ENCODE measurements around the gene ARHGAP4.
A peak's percentile ranks its signal among the peaks of the same experiment; 100 is the strongest.

Gene ARHGAP4

DNA sequence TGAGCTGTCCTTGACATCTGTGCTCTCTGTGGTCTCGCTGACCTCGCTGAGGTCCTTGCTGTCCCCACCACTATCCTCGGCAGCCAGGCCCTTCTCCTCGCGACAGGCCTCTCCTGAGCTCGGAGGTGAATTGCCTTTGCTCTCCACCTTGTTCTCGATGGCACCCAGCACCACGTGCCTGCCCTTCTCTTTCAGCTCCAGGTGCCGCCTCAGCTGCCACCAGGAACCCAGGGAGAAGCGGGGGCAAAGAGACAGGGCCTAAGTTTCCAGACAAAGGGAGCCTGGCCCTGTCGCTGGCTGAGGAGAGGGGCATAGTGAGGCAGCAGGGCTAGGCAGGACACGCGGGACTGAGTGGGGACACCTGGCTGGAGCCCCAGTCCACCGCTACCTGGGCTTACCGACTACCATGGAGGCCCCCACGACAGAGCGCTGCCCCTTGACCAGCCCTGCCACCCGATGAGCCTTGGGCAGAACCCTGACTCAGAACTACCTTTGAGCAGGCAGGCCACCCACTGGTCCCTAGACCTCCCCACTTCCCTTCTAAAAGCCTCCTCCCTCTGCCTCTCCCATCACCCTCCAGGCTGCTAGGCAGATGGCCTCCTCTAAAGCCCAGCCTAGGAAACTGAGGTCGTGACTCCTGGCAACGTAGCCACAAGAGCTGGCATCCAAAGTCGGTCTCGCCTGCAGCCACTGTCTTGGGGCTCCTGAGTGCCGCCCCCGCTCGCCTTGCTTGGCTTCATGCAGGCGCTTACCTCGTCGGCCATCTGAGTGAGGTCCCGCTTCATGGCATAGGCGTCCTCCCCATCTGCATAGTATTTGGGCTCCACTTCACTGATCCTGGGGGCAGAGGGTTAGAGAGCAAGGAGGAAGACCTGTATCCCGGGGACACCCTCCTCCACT is 4.2 kb upstream of the ARHGAP4 start:
- no peak for TF ChIP-seq POLR2AphosphoS5 (IDR thresholded peaks at IDR 0.05; ENCODE audit: low read depth, low read length)
- FAIRE-seq (no peak), DNase-seq (ENCODE audit: insufficient read length, low spot score) (no peak)

DNA sequence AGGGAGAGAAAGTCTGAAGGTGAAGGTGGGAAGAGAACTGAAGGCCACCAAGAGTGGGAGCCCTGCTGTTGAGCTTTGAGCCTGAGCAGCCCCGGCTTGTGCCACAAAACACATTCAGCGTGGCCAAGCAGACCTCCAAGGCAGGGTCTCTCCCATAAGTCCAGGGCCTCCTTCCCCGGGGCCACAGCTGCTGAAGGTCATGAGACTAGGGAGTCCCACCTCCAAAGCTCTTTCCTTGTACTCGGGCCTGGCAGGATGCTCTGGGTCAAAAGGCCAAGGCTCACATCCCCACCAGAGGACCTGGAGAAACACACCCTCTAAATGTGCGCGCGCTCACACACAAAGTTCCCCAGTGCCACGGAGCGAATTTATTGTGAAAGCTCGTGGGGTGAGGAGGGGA is 3.5 kb upstream of the ARHGAP4 start:
- FAIRE-seq (no peak), DNase-seq (ENCODE audit: insufficient read length, low spot score) (no peak)
- TF ChIP-seq POLR2AphosphoS5 (IDR thresholded peaks at IDR 0.05; ENCODE audit: low read depth, low read length) (no peak), PAX5 (IDR thresholded peaks at IDR 0.05; ENCODE audit: insufficient read depth, low read length, severe bottlenecking) (no peak), TAF1 (IDR thresholded peaks at IDR 0.05; ENCODE audit: low read depth, low read length) (no peak), POU2F2 (IDR thresholded peaks at IDR 0.05; ENCODE audit: low read depth, low read length) (no peak), SPI1 (IDR thresholded peaks at IDR 0.05; ENCODE audit: low read depth, low read length) (no peak), POLR2A (IDR thresholded peaks at IDR 0.05; ENCODE audit: low read depth, low read length) (no peak)

DNA sequence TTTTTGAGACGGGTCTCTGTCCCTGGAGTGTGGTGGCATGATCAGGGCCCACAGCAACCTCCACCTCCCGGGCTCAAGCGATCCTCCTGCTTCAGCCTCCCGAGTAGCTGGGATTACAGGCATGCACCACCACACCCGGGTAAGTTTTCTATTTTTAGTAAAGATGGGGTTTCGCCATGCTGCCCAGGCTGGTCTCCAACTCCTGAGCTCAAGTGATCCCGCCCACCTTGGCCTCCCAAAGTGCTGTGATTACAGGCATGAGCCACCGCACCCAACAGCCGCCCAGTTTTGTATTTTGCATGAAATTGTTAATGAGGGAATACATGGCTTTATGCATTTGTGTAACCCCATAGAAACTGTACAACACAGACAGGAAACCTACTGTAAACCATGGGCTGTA is 2.8 kb upstream of the ARHGAP4 start:
- no peak for DNase-seq (ENCODE audit: insufficient read length, low spot score)
- FAIRE-seq: peak; percentile 89
- no peak for TF ChIP-seq POLR2A (IDR thresholded peaks at IDR 0.05; ENCODE audit: low read depth, low read length)
- no peak for TF ChIP-seq POLR2AphosphoS5 (IDR thresholded peaks at IDR 0.05; ENCODE audit: low read depth, low read length)
- TF ChIP-seq TAF1 (IDR thresholded peaks at IDR 0.05; ENCODE audit: low read depth, low read length): no peak
- TF ChIP-seq PAX5 (IDR thresholded peaks at IDR 0.05; ENCODE audit: insufficient read depth, low read length, severe bottlenecking): no peak
- TF ChIP-seq POU2F2 (IDR thresholded peaks at IDR 0.05; ENCODE audit: low read depth, low read length): no peak
- no peak for TF ChIP-seq SPI1 (IDR thresholded peaks at IDR 0.05; ENCODE audit: low read depth, low read length)

GRCh38 chrX:153927922-153928760 is 2.1 kb upstream of the ARHGAP4 start:
- DNase-seq (ENCODE audit: insufficient read length, low spot score): peak; percentile 88
- peak; percentile 100 for FAIRE-seq
- TF ChIP-seq TAF1 (IDR thresholded peaks at IDR 0.05; ENCODE audit: low read depth, low read length) (peak; percentile 33), PAX5 (IDR thresholded peaks at IDR 0.05; ENCODE audit: insufficient read depth, low read length, severe bottlenecking) (no peak), POU2F2 (IDR thresholded peaks at IDR 0.05; ENCODE audit: low read depth, low read length) (no peak), SPI1 (IDR thresholded peaks at IDR 0.05; ENCODE audit: low read depth, low read length) (0 out of 2 replicates have a peak, but pooled peaks have one; percentile 14), POLR2A (IDR thresholded peaks at IDR 0.05; ENCODE audit: low read depth, low read length) (peak; percentile 56; the same call in 1 of the 2 replicates), POLR2AphosphoS5 (IDR thresholded peaks at IDR 0.05; ENCODE audit: low read depth, low read length) (peak; percentile 31; the same call in 1 of the 2 replicates)

DNA sequence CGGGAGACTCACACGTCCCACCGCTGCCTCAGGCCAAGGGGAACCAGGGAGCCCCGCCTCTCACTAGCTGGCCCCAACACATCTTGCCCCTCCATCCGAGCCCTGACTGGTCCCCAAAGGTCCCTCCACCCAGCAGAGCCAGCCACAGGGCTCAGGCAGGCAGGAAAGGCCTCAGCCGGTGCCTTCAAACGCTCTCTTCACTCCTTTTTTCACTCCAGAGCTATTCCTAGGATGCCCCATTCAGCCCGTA is 1.5 kb upstream of the ARHGAP4 start:
- DNase-seq (ENCODE audit: insufficient read length, low spot score) (no peak), FAIRE-seq (no peak)
- no peak; the same call in 1 of the 2 replicates for TF ChIP-seq POLR2A (IDR thresholded peaks at IDR 0.05; ENCODE audit: low read depth, low read length)
- TF ChIP-seq TAF1 (IDR thresholded peaks at IDR 0.05; ENCODE audit: low read depth, low read length): no peak; the same call in 1 of the 2 replicates
- TF ChIP-seq POLR2AphosphoS5 (IDR thresholded peaks at IDR 0.05; ENCODE audit: low read depth, low read length): no peak
- no peak for TF ChIP-seq SPI1 (IDR thresholded peaks at IDR 0.05; ENCODE audit: low read depth, low read length)
- no peak for TF ChIP-seq PAX5 (IDR thresholded peaks at IDR 0.05; ENCODE audit: insufficient read depth, low read length, severe bottlenecking)

DNA sequence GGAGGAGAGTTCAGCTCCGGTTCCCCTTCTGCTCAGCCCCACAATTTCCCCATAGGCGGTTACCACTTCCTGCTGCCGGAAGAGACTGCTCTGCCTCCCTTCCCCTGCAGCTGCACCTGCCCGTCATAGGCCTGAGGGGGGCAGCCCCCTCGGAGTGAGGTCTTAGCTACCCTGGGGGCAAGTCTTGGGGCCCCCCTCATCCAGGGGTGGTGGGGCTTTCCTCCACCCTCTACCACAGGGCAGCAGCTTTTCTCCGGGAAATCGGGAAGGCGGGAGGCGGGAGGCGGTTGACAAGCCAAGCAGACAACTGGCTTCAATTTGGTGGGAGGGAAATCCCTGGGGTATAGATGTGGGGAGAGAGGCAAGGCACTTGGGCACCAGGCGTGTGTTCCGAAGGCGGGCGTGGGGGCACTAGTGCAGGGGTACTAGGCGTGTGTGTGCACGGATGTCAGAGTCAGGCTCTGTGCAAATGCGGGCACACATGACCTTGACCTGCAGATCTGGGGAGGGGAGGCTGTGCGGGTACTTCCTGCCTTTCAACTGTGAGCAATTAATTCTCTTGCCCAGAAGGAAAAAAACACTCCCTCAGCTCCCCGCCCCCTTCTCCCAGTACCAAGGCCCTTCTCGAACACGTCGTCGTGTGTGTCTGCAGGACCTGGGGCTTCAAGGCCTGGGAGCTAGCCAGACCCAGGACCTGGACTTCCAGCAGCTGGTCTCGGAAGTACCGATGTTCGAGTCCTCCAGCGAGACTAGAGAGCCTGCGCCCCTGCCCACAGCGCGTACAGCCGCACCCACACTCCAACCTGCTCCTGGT is 1.0 kb upstream of the ARHGAP4 start:
- no peak for FAIRE-seq

DNA sequence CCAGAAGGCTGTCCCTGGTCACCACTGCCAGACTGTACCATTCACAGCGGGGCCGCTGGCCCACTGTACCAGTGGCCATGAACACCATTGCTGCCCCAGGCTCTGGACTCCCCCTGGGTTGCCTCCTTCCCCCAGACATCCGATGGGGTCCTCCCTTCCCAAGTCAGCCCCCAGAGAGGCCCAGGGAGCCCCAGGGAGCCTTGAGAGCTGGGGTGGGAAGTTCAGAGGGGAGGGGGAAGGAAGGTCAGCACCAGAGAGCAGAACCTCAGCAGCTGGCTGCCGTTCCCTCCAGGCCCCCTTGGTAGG is 441 bp upstream of the ARHGAP4 start:
- TF ChIP-seq POLR2A (IDR thresholded peaks at IDR 0.05; ENCODE audit: low read depth, low read length) (peak; percentile 75; the same call in 1 of the 2 replicates), POLR2AphosphoS5 (IDR thresholded peaks at IDR 0.05; ENCODE audit: low read depth, low read length) (no peak)
- DNase-seq (ENCODE audit: insufficient read length, low spot score) (no peak), FAIRE-seq (no peak)

More for the DNA sequence above, 1.0 kb upstream of the ARHGAP4 start:
- TF ChIP-seq POLR2AphosphoS5 (IDR thresholded peaks at IDR 0.05; ENCODE audit: low read depth, low read length) (no peak), POLR2A (IDR thresholded peaks at IDR 0.05; ENCODE audit: low read depth, low read length) (no peak; the same call in 1 of the 2 replicates), TAF1 (IDR thresholded peaks at IDR 0.05; ENCODE audit: low read depth, low read length) (no peak), POU2F2 (IDR thresholded peaks at IDR 0.05; ENCODE audit: low read depth, low read length) (peak; percentile 17; the same call in 1 of the 2 replicates), PAX5 (IDR thresholded peaks at IDR 0.05; ENCODE audit: insufficient read depth, low read length, severe bottlenecking) (no peak), SPI1 (IDR thresholded peaks at IDR 0.05; ENCODE audit: low read depth, low read length) (peak; percentile 75)
- DNase-seq (ENCODE audit: insufficient read length, low spot score): peak; percentile 59

DNA sequence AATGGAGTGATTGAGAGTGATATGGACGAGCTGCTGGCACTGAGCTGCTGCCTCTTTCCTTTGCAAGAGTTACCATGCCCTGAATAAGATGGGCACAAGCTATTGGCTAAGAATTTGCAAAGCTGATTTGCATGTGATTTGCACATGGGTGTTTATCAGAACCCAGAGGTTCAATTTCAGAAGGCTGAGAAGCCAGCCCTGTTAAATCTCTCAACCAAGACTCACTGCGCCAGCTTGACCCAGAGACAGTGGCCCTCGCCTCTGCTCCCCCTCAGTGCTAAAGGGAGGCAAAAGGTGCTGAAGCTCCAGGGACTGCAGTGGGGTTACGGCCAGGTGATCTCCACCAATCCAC is 701 bp downstream of the ARHGAP4 start:
- FAIRE-seq: peak; percentile 98
- DNase-seq (ENCODE audit: insufficient read length, low spot score): no peak
- peak; percentile 53 for TF ChIP-seq POU2F2 (IDR thresholded peaks at IDR 0.05; ENCODE audit: low read depth, low read length)
- TF ChIP-seq PAX5 (IDR thresholded peaks at IDR 0.05; ENCODE audit: insufficient read depth, low read length, severe bottlenecking): no peak
- peak; percentile 43; the same call in 1 of the 2 replicates for TF ChIP-seq TAF1 (IDR thresholded peaks at IDR 0.05; ENCODE audit: low read depth, low read length)
- no peak for TF ChIP-seq SPI1 (IDR thresholded peaks at IDR 0.05; ENCODE audit: low read depth, low read length)
- peak; percentile 82; the same call in 1 of the 2 replicates for TF ChIP-seq POLR2A (IDR thresholded peaks at IDR 0.05; ENCODE audit: low read depth, low read length)
- TF ChIP-seq POLR2AphosphoS5 (IDR thresholded peaks at IDR 0.05; ENCODE audit: low read depth, low read length): no peak
